H1 (cell line): Measurements from ENCODE around the gene UMODL1. TPM values are rescaled to one million over a fixed set of nuclear protein-coding genes. Genes with fewer than 3 reads are reported as not detected.

Experiments used
- SAP30 ChIP-seq: fragments of 300-600 bp; sonication (generic); IDR thresholded peaks from 2 replicates; pipeline ENCODE4 v1.7.1; 2012; ENCODE audit warnings: low read length, moderate library complexity, mild to moderate bottlenecking, inconsistent platforms; ENCODE audit not compliant: insufficient read depth, insufficient replicate concordance
- polyA plus RNA-seq, 7 experiments: library from polyadenylated mRNA; depleted of rRNA in 3 of 7; stranded (reverse) in 5 of 7; unstranded in 2 of 7; fragments of >200 nt in 5 of 7; fragments of 200-250 nt in 2 of 7; gene quantifications; 1 replicate in 5 of 7; 2 replicates in 1 of 7; 4 replicates in 1 of 7; pipeline versions ENCODE4 v1.2.1 to v1.2.3, GENCODE V29; 2011 to 2013; ENCODE audit warnings: missing spikeins in 2 of 7, mixed read lengths in 2 of 7
- total RNA-seq: library from RNA; stranded (reverse); fragmentation: NEBNext Ultra II Directional; extraction: Animal tissue kit (Norgen Biotek cat#: 25700); gene quantifications from 2 replicates; pipeline ENCODE4 v1.2.1, GENCODE V29; 2021

The UMODL1 gene
- total and polyA plus RNA-seq, 2 of the 8 experiments (the other 6 are each of a cell fraction or from before 2014, with no cell fraction given): not detected

- no peak for TF ChIP-seq SAP30
Observed at GRCh38 chr21:42113926-42114409, 42.9 kb downstream of the UMODL1 start (continued).
